Mucosa of descending colon (tissue), 3 donors: Measurements from ENCODE around the gene EYA3. TPM values are rescaled to one million over a fixed set of nuclear protein-coding genes. Genes with fewer than 3 reads are reported as not detected.

Experiments used
- ATAC-seq: fragments of 200-7000 bp; cut with Tn5 transposase; one replicate; pipeline ENCODE4 v1.9.1; 2020; ENCODE audit warnings: mild to moderate bottlenecking, moderate library complexity
- DNase-seq, 3 donors: peaks; one replicate each; pipeline ENCODE4 v3.0.0-alpha.2; 2020
- H3K36me3 ChIP-seq: fragments of 200-600 bp; one replicate; pipeline ENCODE4 v1.8.0; 2021; ENCODE audit warnings: low read depth, mild to moderate bottlenecking
- H3K4me1 ChIP-seq: fragments of 200-600 bp; one replicate; pipeline ENCODE4 v1.8.0; 2021; ENCODE audit warnings: low read depth, mild to moderate bottlenecking
- H3K4me3 ChIP-seq: fragments of 200-600 bp; one replicate; pipeline ENCODE4 v1.8.0; 2021; ENCODE audit warnings: mild to moderate bottlenecking
- H3K9me3 ChIP-seq: fragments of 200-600 bp; one replicate; pipeline ENCODE4 v1.8.0; 2021; ENCODE audit warnings: mild to moderate bottlenecking
- CTCF ChIP-seq: fragments of 200-600 bp; IDR thresholded peaks from one replicate; pipeline ENCODE4 v1.8.0; 2022; ENCODE audit warnings: antibody characterized with exemption, mild to moderate bottlenecking
- intact Hi-C, 2 donors: fragments of 100-400 bp; cut with DNase I in 1 of 2; cut with micrococcal nuclease in 1 of 2; formaldehyde crosslinking; loops; one replicate each; pipeline versions ENCODE4 v1.11.0 to v1.11.1; 2022; cut with DNase I, micrococcal nuclease
- total RNA-seq, 3 donors: library from RNA; stranded (reverse); fragmentation: NEBNext Ultra II Directional in 2 of 3; extraction: Animal tissue kit (Norgen Biotek cat#: 25700) in 2 of 3; gene quantifications; one replicate each; pipeline versions ENCODE4 v1.2.1 to v1.2.4, GENCODE V29; 2021 to 2023
- donor health status: DM: no; HTN: no; CAD: no; lungs with moderate emphysema.
- donor health status: DM: no; HTN: no; CAD: no.
- donor health status: DM: no; HTN: yes; CAD: no.

EYA3 gene
- total RNA-seq, 3 donors from 2014 or later: 19.2 to 22.8 (median 19.9) TPM

GRCh38 chr1:28111157-28111556, 22.7 kb upstream of the EYA3 start:
- ATAC-seq (peak; percentile 59), DNase-seq (no peak)
- intact Hi-C loops: no loop called here

GRCh38 chr1:28110555-28110954, 22.1 kb upstream of the EYA3 start:
- Histone ChIP-seq H3K9me3 (no peaks in the 10 kb centered on the region), H3K36me3 (no peaks in the 10 kb centered on the region), H3K4me1 (no peaks in the 10 kb centered on the region), H3K4me3 (no peak overlapping the region)
- intact Hi-C loops: no loop called here
- ATAC-seq (peak; percentile 27), DNase-seq (no peak)
- no peak for TF ChIP-seq CTCF

More at GRCh38 chr1:28111157-28111556, 22.7 kb upstream of the EYA3 start:
- Histone ChIP-seq H3K9me3 (no peaks in the 10 kb centered on the region), H3K36me3 (no peaks in the 10 kb centered on the region), H3K4me3 (no peak overlapping the region), H3K4me1 (no peaks in the 10 kb centered on the region)
- no peak for TF ChIP-seq CTCF

DNA sequence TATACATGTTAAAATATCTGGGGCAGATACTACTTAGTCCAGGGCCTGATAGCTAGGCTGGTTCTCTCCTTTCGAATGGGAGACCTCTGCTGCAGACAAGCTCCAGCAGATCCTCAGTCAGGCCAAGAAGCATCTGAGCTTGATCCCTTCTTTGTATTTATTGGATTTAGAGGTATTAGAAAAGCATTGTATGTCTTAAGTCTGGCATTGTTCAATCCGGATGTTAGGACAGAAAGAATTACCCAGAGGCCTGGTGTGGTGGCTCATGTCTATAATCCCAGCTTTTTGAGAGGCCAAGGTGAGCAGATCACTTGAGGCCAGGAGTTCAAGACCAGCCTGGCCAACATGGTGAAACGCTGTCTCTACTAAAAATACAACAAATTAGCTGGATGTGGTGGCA, 21.2 kb upstream of the EYA3 start:
- H3K4me3 ChIP-seq: no peak overlapping the region
- H3K4me1 ChIP-seq: no peaks in the 10 kb centered on the region
- TF ChIP-seq CTCF: no peak
- H3K9me3 ChIP-seq: no peaks in the 10 kb centered on the region
- no peaks in the 10 kb centered on the region for H3K36me3 ChIP-seq
- no peak for ATAC-seq
- intact Hi-C loops: no loop called here
- DNase-seq: no peak

GRCh38 chr1:28108001-28108400, 19.6 kb upstream of the EYA3 start:
- TF ChIP-seq CTCF: no peak
- H3K4me1 ChIP-seq: peaks cover 7% of the 10 kb centered on the region
- DNase-seq (no peak), ATAC-seq (no peak)
- H3K36me3 ChIP-seq: no peaks in the 10 kb centered on the region
- no peaks in the 10 kb centered on the region for H3K9me3 ChIP-seq
- intact Hi-C loops: no loop called here
- H3K4me3 ChIP-seq: no peak overlapping the region

- ATAC-seq: peak; percentile 99
- TF ChIP-seq CTCF: no peak
- H3K4me1 ChIP-seq: peaks cover 7% of the 10 kb centered on the region
- H3K4me3 ChIP-seq: no peak overlapping the region
- peak; percentile 66 to 81 (median 72) for DNase-seq
- H3K9me3 ChIP-seq: no peaks in the 10 kb centered on the region
- H3K36me3 ChIP-seq: no peaks in the 10 kb centered on the region
- intact Hi-C loops: no loop called here
Measured at GRCh38 chr1:28104866-28105467, 16.6 kb upstream of the EYA3 start.

DNA sequence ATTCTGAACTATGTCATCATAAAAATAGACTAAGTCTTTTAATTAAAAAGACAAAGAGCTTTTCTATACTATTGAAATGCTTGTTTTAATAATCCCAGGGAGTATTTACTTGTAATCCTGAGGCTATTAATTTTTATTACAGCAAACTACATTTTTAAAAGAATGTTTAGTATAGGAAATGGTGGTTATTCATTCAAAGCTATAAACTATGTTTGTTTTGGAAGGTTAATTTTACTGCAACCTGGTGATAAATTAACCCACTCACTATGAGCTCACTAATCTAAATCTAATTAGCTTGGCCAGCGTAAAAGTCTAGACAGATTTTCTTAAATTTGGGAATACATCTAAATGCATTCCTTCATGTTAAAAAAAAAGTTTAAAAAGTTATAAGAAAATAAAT, 13.8 kb upstream of the EYA3 start:
- Histone ChIP-seq H3K36me3 (no peaks in the 10 kb centered on the region), H3K9me3 (no peaks in the 10 kb centered on the region), H3K4me3 (no peak overlapping the region), H3K4me1 (peaks cover 7% of the 10 kb centered on the region)
- no peak for ATAC-seq
- DNase-seq: no peak
- no peak for TF ChIP-seq CTCF
- intact Hi-C loops: no loop called here
